Measurements from ENCODE around the gene TMEM272. TPM values are rescaled to one million over a fixed set of nuclear protein-coding genes. Genes with fewer than 3 reads are reported as not detected.

Gene TMEM272
- total and polyA plus RNA-seq, 9 of the 15 experiments (the other 6 are each of a cell fraction or from before 2014, with no cell fraction given) = 0.04 to 0.16 (median 0.06) TPM; not detected in 2

DNA sequence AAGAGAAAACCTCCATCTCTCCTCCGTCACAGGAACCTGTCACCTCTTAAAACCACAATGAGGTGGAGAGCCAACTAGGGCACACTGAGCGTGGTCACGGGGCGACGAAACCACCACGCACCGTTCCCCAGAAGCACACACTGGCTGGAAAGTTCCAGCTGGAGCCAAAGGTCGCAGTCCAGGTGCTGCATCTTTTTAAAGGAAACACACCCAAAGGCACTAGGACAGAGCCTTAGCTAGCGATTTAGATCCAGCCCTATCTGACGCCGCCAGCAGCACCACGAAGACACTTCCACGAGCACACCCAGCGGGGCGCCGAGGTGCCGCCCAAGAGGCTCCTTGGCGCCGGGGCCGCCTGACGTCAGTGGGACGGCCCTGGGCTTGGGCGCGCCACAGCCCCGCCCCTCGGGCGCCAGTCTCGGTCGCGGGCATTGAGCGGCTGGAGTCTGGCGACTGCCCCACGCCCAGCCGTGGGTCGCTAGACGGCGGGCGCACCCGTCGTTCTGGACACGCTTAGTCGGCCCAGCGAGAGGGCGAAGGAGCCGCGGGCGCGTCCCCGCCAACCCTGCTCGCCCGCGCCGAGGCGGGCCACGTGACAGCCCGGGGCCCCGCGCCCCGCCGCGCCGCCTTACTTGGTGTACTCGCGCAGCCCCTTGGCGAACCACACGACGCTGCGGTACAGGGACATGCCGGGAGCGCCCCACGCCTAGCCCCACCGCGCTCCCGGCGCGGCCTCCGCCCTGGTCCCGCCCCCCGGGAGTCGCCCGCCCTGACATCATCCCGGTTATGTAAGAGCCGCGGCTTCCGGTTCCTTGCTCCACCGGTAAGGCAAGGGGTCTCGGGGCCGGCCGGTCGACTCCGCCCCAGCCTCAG is 41.3 kb downstream of the TMEM272 start, which contains the start of gene DHRS12 (continued):
- TF ChIP-seq CREB5 (CRISPR knock-in tag; IDR thresholded peaks at IDR 0.05) (no peak), CBFB (CRISPR knock-in tag; IDR thresholded peaks at IDR 0.05) (no peak), ILF3 (IDR thresholded peaks at IDR 0.05; ENCODE audit: borderline replicate concordance) (peak; percentile 46; the same call in 1 of the 2 replicates), CCNT2 (IDR thresholded peaks at IDR 0.05; ENCODE audit: borderline replicate concordance, extremely low read depth, insufficient read length, low read depth, low read length) (peak; percentile 95), HDAC2 (IDR thresholded peaks at IDR 0.05) (0 out of 2 replicates have a peak, but pooled peaks have one; percentile 15), HMGN3 (IDR thresholded peaks at IDR 0.05; ENCODE audit: borderline replicate concordance, extremely low read depth, insufficient read length, low read depth, low read length) (peak; percentile 97), SMC3 (conservative IDR thresholded peaks at IDR 0.05; ENCODE audit: insufficient read depth, low read depth, low read length) (no peak), CBX1 (IDR thresholded peaks at IDR 0.05; ENCODE audit: low read depth) (peak; percentile 36; the same call in 1 of the 2 replicates), MAX (CRISPR knock-in tag; IDR thresholded peaks at IDR 0.05) (peak; percentile 77), SMAD4 (CRISPR knock-in tag; conservative IDR thresholded peaks at IDR 0.05) (peak; percentile 89), HDAC3 (IDR thresholded peaks at IDR 0.05; ENCODE audit: borderline replicate concordance, partially characterized antibody) (no peak), CXXC5 (CRISPR knock-in tag; IDR thresholded peaks at IDR 0.05) (peak; percentile 83), POLR2A (conservative IDR thresholded peaks at IDR 0.05) (peak; percentile 63; the same call in 1 of the 2 replicates), ID3 (CRISPR knock-in tag; IDR thresholded peaks at IDR 0.05) (no peak), ID3 (tag; IDR thresholded peaks at IDR 0.05) (0 out of 2 replicates have a peak, but pooled peaks have one; percentile 56), THAP12 (CRISPR knock-in tag; IDR thresholded peaks at IDR 0.05) (0 out of 2 replicates have a peak, but pooled peaks have one; percentile 46), ETV5 (CRISPR knock-in tag; IDR thresholded peaks at IDR 0.05; ENCODE audit: low read depth) (0 out of 2 replicates have a peak, but pooled peaks have one; percentile 10), GABPA (tag; conservative IDR thresholded peaks at IDR 0.05; ENCODE audit: low read depth) (peak; percentile 82), HES1 (IDR thresholded peaks at IDR 0.05; ENCODE audit: low read depth) (peak; percentile 65; the same call in 1 of the 2 replicates)
- TF ChIP-seq, protein P1, sequence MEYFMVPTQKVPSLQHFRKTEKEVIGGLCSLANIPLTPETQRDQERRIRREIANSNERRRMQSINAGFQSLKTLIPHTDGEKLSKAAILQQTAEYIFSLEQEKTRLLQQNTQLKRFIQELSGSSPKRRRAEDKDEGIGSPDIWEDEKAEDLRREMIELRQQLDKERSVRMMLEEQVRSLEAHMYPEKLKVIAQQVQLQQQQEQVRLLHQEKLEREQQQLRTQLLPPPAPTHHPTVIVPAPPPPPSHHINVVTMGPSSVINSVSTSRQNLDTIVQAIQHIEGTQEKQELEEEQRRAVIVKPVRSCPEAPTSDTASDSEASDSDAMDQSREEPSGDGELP (CRISPR knock-in tag; IDR thresholded peaks at IDR 0.05; ENCODE audit: borderline replicate concordance) = peak; percentile 73; the same call in 1 of the 2 replicates
